ENCODE results near the gene FAM180B.
"Not testable (repeated sequence)": the region's sequence is repeated elsewhere in the genome, so short reads cannot be mapped to it uniquely, and the experiment has no call there.

The FAM180B gene

DNA sequence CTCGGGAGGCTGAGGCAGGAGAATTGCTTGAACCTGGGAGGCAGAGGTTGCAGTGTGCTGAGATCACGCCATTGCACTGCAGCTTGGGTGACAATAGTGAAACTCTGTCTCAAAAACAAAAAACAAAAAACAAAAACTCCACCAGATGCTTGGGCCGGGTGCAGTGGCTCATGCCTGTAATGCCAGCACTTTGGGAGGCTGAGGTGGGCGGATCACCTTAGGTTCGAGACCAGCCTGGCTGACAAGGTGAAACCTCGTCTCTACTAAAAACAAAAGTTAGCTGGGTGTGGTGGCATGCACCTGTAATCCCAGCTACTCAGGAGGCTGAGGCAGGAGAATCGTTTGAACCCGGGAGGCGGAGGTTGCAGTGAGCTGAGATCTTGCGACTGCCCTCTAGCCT, 22.1 kb upstream of the FAM180B start:
- H3K27me3 ChIP-seq (ENCODE audit: insufficient read depth, low read length, poor library complexity); H3K4ac ChIP-seq (ENCODE audit: low read depth, low read length); H3K79me2 ChIP-seq (ENCODE audit: control insufficient read depth, insufficient read depth, low read length); H4K8ac ChIP-seq (ENCODE audit: low read depth, low read length); H3K4me2 ChIP-seq (ENCODE audit: low read length); H3K9ac ChIP-seq (ENCODE audit: low read length); H3K18ac ChIP-seq (ENCODE audit: low read length); H2BK5ac ChIP-seq (ENCODE audit: low read length); H3K4me3 ChIP-seq (ENCODE audit: low read length); H3K27ac ChIP-seq (ENCODE audit: low read depth, low read length); H2AK5ac ChIP-seq (ENCODE audit: low read length); H3K79me1 ChIP-seq (ENCODE audit: low read length); H3K56ac ChIP-seq (ENCODE audit: low read length); H4K5ac ChIP-seq (ENCODE audit: low read length); H3K23ac ChIP-seq (ENCODE audit: low read length); H2BK120ac ChIP-seq (ENCODE audit: low read depth, low read length); H3K36me3 ChIP-seq (ENCODE audit: control insufficient read depth, insufficient read depth, low read length); H3K4me1 ChIP-seq (ENCODE audit: control insufficient read depth, low read depth, low read length); DNase-seq; H2BK15ac ChIP-seq (replicated peaks; ENCODE audit: low read depth): not testable (repeated sequence)
- WGBS (ENCODE audit: extremely low coverage, insufficient coverage, low lambda C conversion rate), result no CpG with 5 or more reads among the region's 10 CpGs

DNA sequence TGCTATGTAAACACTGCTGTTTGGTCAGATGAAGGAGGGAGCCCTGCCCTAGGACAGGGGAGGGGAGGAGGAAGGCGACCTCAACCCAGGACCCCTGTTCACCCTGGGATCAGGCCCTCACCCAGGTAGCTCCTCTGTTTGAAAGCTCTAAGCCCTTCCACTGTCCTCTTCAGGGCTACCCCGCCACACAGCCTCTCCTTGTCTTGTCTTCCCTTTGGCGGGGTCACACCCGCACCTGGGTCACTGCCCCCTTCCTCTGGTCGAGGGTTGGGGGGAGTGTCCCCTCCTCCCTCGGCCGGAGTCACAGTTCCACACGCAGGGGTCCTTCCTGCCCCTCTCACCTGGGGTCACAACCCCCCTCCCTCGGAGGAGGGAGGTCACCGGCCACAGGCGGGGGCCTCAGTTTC, 21.5 kb upstream of the FAM180B start:
- WGBS (ENCODE audit: extremely low coverage, insufficient coverage, low lambda C conversion rate), result no CpG with 5 or more reads among the region's 11 CpGs

DNA sequence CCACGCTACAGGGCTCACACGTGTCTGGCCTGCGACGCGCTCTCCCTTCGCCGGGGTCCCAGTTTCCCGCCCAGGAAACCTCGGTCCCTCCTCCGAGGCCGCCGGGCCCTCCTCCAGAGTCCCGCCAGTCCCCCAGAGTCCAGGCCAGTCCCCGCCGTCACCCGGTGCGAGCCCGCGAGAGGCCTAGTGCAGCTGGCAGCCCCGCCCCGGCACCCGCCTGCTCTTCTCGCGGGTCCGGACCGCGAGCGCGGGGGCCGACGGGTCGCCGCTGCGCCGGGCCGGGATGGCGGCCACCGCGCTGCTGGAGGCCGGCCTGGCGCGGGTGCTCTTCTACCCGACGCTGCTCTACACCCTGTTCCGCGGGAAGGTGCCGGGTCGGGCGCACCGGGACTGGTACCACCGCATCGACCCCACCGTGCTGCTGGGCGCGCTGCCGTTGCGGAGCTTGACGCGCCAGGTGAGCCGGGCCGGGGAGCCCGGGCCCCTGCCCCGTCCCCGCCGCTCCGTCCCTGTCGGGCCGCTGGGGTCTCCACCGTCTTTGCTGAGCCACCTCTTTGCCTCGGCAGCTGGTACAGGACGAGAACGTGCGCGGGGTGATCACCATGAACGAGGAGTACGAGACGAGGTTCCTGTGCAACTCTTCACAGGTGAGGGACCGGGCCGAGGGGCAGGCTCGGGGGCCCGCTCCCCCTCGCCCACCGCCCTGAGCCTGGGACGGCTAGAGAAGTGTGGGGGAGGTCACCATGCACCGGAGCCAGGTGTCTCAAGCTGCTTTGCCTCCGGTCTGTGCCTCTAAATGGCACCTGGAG, 20.9 kb upstream of the FAM180B start, which contains the start of gene PTPMT1:
PTPMT1 (plus strand) TSS at position 260 of the 809 bp plus-strand sequence; CDS start at position 284, 24 bp downstream.
- Histone ChIP-seq H3K27ac (ENCODE audit: low read depth, low read length) (no peak within 1 kb of the TSS), H2BK5ac (ENCODE audit: low read length) (no peak within 1 kb of the TSS), H3K4ac (ENCODE audit: low read depth, low read length) (no peak within 1 kb of the TSS), H3K36me3 (ENCODE audit: control insufficient read depth, insufficient read depth, low read length) (peaks cover 4% of the 10 kb centered on the region), H3K27me3 (ENCODE audit: insufficient read depth, low read length, poor library complexity) (no peaks in the 10 kb centered on the region), H4K8ac (ENCODE audit: low read depth, low read length) (no peak within 1 kb of the TSS), H3K56ac (ENCODE audit: low read length) (peak within 1 kb of the TSS; percentile 100), H3K23ac (ENCODE audit: low read length) (peak within 1 kb of the TSS; percentile 85), H2AK5ac (ENCODE audit: low read length) (peak within 1 kb of the TSS; percentile 82), H3K79me1 (ENCODE audit: low read length) (peaks cover 9% of the 10 kb centered on the region), H3K9ac (ENCODE audit: low read length) (peak within 1 kb of the TSS; percentile 72), H3K4me3 (ENCODE audit: low read length) (peak within 1 kb of the TSS; percentile 35), H4K5ac (ENCODE audit: low read length) (no peak within 1 kb of the TSS), H3K4me1 (ENCODE audit: control insufficient read depth, low read depth, low read length) (peaks cover 2% of the 10 kb centered on the region), H3K4me2 (ENCODE audit: low read length) (peak within 1 kb of the TSS; percentile 81), H2BK120ac (ENCODE audit: low read depth, low read length) (no peak within 1 kb of the TSS), H3K79me2 (ENCODE audit: control insufficient read depth, insufficient read depth, low read length) (peaks cover 2% of the 10 kb centered on the region), H2BK15ac (replicated peaks; ENCODE audit: low read depth) (no peak within 1 kb of the TSS), H3K18ac (ENCODE audit: low read length) (peak within 1 kb of the TSS; percentile 23)
- WGBS (ENCODE audit: extremely low coverage, insufficient coverage, low lambda C conversion rate), result no CpG with 5 or more reads among the region's 86 CpGs
- DNase-seq, result peak; percentile 86

More for the DNA sequence above, 21.5 kb upstream of the FAM180B start:
- peak overlapping the region; percentile 82 for H2AK5ac ChIP-seq (ENCODE audit: low read length)
- H3K4ac ChIP-seq (ENCODE audit: low read depth, low read length), result no peak overlapping the region
- peaks cover 4% of the 10 kb centered on the region for H3K36me3 ChIP-seq (ENCODE audit: control insufficient read depth, insufficient read depth, low read length)
- H4K8ac ChIP-seq (ENCODE audit: low read depth, low read length), result no peak overlapping the region
- H3K9ac ChIP-seq (ENCODE audit: low read length), result peak overlapping the region; percentile 72
- no peaks in the 10 kb centered on the region for H3K27me3 ChIP-seq (ENCODE audit: insufficient read depth, low read length, poor library complexity)
- H3K27ac ChIP-seq (ENCODE audit: low read depth, low read length), result no peak overlapping the region
- no peak overlapping the region for H2BK5ac ChIP-seq (ENCODE audit: low read length)
- H3K4me3 ChIP-seq (ENCODE audit: low read length), result peak overlapping the region; percentile 35
- H4K5ac ChIP-seq (ENCODE audit: low read length), result no peak overlapping the region
- peak overlapping the region; percentile 81 for H3K4me2 ChIP-seq (ENCODE audit: low read length)
- H2BK15ac ChIP-seq (replicated peaks; ENCODE audit: low read depth), result no peak overlapping the region
- no peak for DNase-seq
- peaks cover 6% of the 10 kb centered on the region for H3K79me1 ChIP-seq (ENCODE audit: low read length)
- H3K23ac ChIP-seq (ENCODE audit: low read length), result peak overlapping the region; percentile 80
- peaks cover 2% of the 10 kb centered on the region for H3K4me1 ChIP-seq (ENCODE audit: control insufficient read depth, low read depth, low read length)
- H3K56ac ChIP-seq (ENCODE audit: low read length), result peak overlapping the region; percentile 100
- H3K79me2 ChIP-seq (ENCODE audit: control insufficient read depth, insufficient read depth, low read length), result peaks cover 2% of the 10 kb centered on the region
- no peak overlapping the region for H2BK120ac ChIP-seq (ENCODE audit: low read depth, low read length)
- peak overlapping the region; percentile 19 for H3K18ac ChIP-seq (ENCODE audit: low read length)

DNA sequence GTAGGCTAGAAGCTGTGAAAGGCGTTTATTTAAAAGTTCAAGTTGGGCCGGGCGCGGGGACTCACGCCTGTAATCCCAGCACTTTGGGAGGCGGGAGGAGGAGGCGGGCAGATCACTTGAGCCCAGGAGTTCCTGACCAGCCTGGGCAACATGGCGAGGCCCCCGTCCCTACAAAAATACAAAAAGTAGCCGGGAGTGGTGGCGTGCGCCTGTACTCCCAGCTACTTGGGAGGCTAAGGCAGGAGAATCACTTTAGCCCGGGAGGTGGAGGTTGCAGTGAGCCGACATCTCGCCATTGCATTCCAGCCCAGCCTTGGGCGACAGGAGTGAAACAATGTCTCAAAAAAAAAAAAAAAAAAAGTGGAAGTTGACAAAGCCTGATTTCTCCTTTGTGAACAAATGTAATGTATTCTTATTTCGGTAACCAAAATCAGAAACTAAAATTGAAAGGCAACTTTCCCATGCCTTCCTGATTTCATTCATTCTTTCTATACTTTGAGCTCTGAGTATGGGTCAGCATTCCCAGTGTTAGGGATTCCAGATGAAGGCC, 20.3 kb upstream of the FAM180B start:
- H3K79me1 ChIP-seq (ENCODE audit: low read length), result peaks cover 11% of the 10 kb centered on the region
- peak overlapping the region; percentile 81 for H3K4me2 ChIP-seq (ENCODE audit: low read length)
- no peak overlapping the region for H4K5ac ChIP-seq (ENCODE audit: low read length)
- peaks cover 2% of the 10 kb centered on the region for H3K79me2 ChIP-seq (ENCODE audit: control insufficient read depth, insufficient read depth, low read length)
- H3K9ac ChIP-seq (ENCODE audit: low read length), result peak overlapping the region; percentile 72
- no peak overlapping the region for H3K4ac ChIP-seq (ENCODE audit: low read depth, low read length)
- H2BK15ac ChIP-seq (replicated peaks; ENCODE audit: low read depth), result no peak overlapping the region
- H2AK5ac ChIP-seq (ENCODE audit: low read length), result no peak overlapping the region
- H3K27ac ChIP-seq (ENCODE audit: low read depth, low read length), result no peak overlapping the region
- H3K23ac ChIP-seq (ENCODE audit: low read length), result no peak overlapping the region
- peaks cover 2% of the 10 kb centered on the region for H3K4me1 ChIP-seq (ENCODE audit: control insufficient read depth, low read depth, low read length)
- H4K8ac ChIP-seq (ENCODE audit: low read depth, low read length), result no peak overlapping the region
- H3K36me3 ChIP-seq (ENCODE audit: control insufficient read depth, insufficient read depth, low read length), result peaks cover 7% of the 10 kb centered on the region
- H3K56ac ChIP-seq (ENCODE audit: low read length), result peak overlapping the region; percentile 100
- H2BK5ac ChIP-seq (ENCODE audit: low read length), result no peak overlapping the region
- no CpG with 5 or more reads among the region's 17 CpGs for WGBS (ENCODE audit: extremely low coverage, insufficient coverage, low lambda C conversion rate)
- no peak for DNase-seq
- H3K27me3 ChIP-seq (ENCODE audit: insufficient read depth, low read length, poor library complexity), result no peaks in the 10 kb centered on the region
- H3K18ac ChIP-seq (ENCODE audit: low read length), result peak overlapping the region; percentile 23
- no peak overlapping the region for H2BK120ac ChIP-seq (ENCODE audit: low read depth, low read length)
- H3K4me3 ChIP-seq (ENCODE audit: low read length), result peak overlapping the region; percentile 35

DNA sequence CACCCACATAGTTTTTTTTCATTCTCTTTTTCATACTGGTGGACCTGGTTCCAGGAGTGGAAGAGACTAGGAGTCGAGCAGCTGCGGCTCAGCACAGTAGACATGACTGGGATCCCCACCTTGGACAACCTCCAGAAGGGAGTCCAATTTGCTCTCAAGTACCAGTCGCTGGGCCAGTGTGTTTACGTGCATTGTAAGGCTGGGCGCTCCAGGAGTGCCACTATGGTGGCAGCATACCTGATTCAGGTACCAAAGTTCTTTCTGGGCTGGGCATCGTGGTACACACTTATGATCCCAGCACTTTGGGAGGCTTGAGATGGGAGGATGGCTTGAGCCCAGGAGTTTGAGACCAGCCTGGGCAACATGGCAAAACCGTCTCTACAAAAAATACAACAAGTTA, 16.8 kb upstream of the FAM180B start:
- Histone ChIP-seq H4K8ac (ENCODE audit: low read depth, low read length) (no peak overlapping the region), H3K18ac (ENCODE audit: low read length) (no peak overlapping the region), H3K4me3 (ENCODE audit: low read length) (no peak overlapping the region), H3K9ac (ENCODE audit: low read length) (no peak overlapping the region), H3K27me3 (ENCODE audit: insufficient read depth, low read length, poor library complexity) (no peaks in the 10 kb centered on the region), H3K4me2 (ENCODE audit: low read length) (no peak overlapping the region), H3K23ac (ENCODE audit: low read length) (no peak overlapping the region), H3K4ac (ENCODE audit: low read depth, low read length) (no peak overlapping the region), H2AK5ac (ENCODE audit: low read length) (no peak overlapping the region), H2BK120ac (ENCODE audit: low read depth, low read length) (no peak overlapping the region), H4K5ac (ENCODE audit: low read length) (no peak overlapping the region), H3K56ac (ENCODE audit: low read length) (no peak overlapping the region), H3K36me3 (ENCODE audit: control insufficient read depth, insufficient read depth, low read length) (peaks cover 13% of the 10 kb centered on the region), H2BK15ac (replicated peaks; ENCODE audit: low read depth) (no peak overlapping the region), H3K27ac (ENCODE audit: low read depth, low read length) (no peak overlapping the region), H3K79me2 (ENCODE audit: control insufficient read depth, insufficient read depth, low read length) (peaks cover 2% of the 10 kb centered on the region), H3K4me1 (ENCODE audit: control insufficient read depth, low read depth, low read length) (peaks cover 2% of the 10 kb centered on the region), H2BK5ac (ENCODE audit: low read length) (no peak overlapping the region), H3K79me1 (ENCODE audit: low read length) (peaks cover 17% of the 10 kb centered on the region)
- no CpG with 5 or more reads among the region's 7 CpGs for WGBS (ENCODE audit: extremely low coverage, insufficient coverage, low lambda C conversion rate)
- DNase-seq, result no peak
